Measurements from ENCODE around the gene HSD17B4. TPM values are rescaled to one million over a fixed set of nuclear protein-coding genes. Genes with fewer than 3 reads are reported as not detected.
A peak's percentile ranks its signal among the peaks of the same experiment; 100 is the strongest.

HSD17B4 gene
- total and polyA plus RNA-seq, 2 experiments from 2014 or later, result 326 to 332 TPM

GRCh38 chr5:119470105-119470763 is 17.9 kb downstream of the HSD17B4 start (continued):
- TF ChIP-seq REST (IDR thresholded peaks at IDR 0.05; ENCODE audit: unreplicated experiment) (no peak), NANOG (IDR thresholded peaks at IDR 0.05; ENCODE audit: borderline replicate concordance) (peak; percentile 80), EZH2 (IDR thresholded peaks at IDR 0.05; ENCODE audit: low read depth, unreplicated experiment) (no peak), ZNF114 (CRISPR knock-in tag; IDR thresholded peaks at IDR 0.05) (peak; percentile 66; the same call in 1 of the 2 replicates), EZH2phosphoT487 (IDR thresholded peaks at IDR 0.05; ENCODE audit: unreplicated experiment) (no peak)

- Histone ChIP-seq H3K4me2 (peak overlapping the region; percentile 61), H2AFZ (no peak overlapping the region), H3K27me3 (ENCODE audit: insufficient read depth) (no peaks in the 10 kb centered on the region)
Observed at GRCh38 chr5:119470851-119471451, 18.7 kb downstream of the HSD17B4 start.

More at GRCh38 chr5:119470851-119471451, 18.7 kb downstream of the HSD17B4 start:
- Histone ChIP-seq H3K9me2 (ENCODE audit: insufficient read depth) (no peaks in the 10 kb centered on the region), H4K20me1 (replicated peaks; ENCODE audit: insufficient read depth) (peaks cover 23% of the 10 kb centered on the region; the same call in 1 of the 2 replicates), H3K27ac (ENCODE audit: low read depth) (no peak overlapping the region), H3K79me2 (replicated peaks; ENCODE audit: insufficient read depth) (peaks cover 73% of the 10 kb centered on the region), H3K4me3 (0 out of 2 replicates have a peak overlapping the region, but pooled peaks have one; percentile 11), H3K36me3 (ENCODE audit: insufficient read depth) (peaks cover 5% of the 10 kb centered on the region; the same call in 1 of the 2 replicates), H3F3A (replicated peaks; ENCODE audit: low read depth) (no peaks in the 10 kb centered on the region), H3K4me1 (ENCODE audit: insufficient read depth) (peaks cover 30% of the 10 kb centered on the region)
- peaks cover 37% of the 10 kb centered on the region for H3K4me1 Mint-ChIP-seq
- no peak for TF ChIP-seq ZNF331 (CRISPR knock-in tag; IDR thresholded peaks at IDR 0.05; ENCODE audit: low read depth)
- TF ChIP-seq CTCF (conservative IDR thresholded peaks at IDR 0.05; ENCODE audit: low read depth in 2 of 2), result peak; percentile 64 to 89
- peak overlapping the region; percentile 11; the same call in 2 of the 3 replicates for H3K4me3 Mint-ChIP-seq
- H3K36me3 Mint-ChIP-seq (ENCODE audit: low read depth), result peaks cover 58% of the 10 kb centered on the region
- DNase-seq (ENCODE audit: low spot score) (peak; percentile 56), ATAC-seq (peak; percentile 29)
- H3K27me3 Mint-ChIP-seq (ENCODE audit: insufficient read depth, low read depth, poor library complexity), result no peaks in the 10 kb centered on the region
- peaks cover 24% of the 10 kb centered on the region for H3K9me3 Mint-ChIP-seq
- no peak overlapping the region for H3K27ac Mint-ChIP-seq
